OCI-LY1 (cell line): ENCODE data around the gene SLC6A8.

ENCODE experiments used
- EZH2 ChIP-seq: fragments of 200-600 bp; sonication (generic), shearing (Covaris generic); IDR thresholded peaks from 2 replicates; pipeline ENCODE4 v1.8.0; 2017; ENCODE audit warnings: borderline replicate concordance, mixed run types, mild to moderate bottlenecking, antibody characterized with exemption, low read length, moderate library complexity, mixed read lengths
- TF ChIP-seq, protein P1 (sequence below): fragments of 200-600 bp; sonication (generic), shearing (Covaris generic); IDR thresholded peaks from 2 replicates; pipeline ENCODE4 v1.5.1; 2017; ENCODE audit warnings: mild to moderate bottlenecking, antibody characterized with exemption, low read length, moderate library complexity, mixed read lengths

DNA sequence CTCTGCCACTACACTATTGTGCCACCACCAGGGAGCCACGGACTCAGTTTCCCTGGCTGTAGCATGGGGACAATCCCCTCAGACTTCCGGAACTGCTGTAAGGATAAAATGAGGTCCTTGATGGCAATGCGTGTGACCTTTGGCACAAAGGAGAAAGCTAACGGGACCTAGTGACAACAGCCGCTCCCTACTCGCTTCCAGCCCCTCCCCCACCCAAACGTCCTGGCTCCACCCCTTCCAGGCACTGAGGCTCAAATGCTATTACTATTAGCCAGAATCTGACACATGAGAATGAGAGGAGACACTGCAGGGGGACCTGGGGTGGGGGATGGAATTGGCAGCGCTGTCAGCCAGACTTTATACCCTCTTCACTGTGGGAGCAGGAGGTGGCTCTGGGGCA lies 46.1 kb upstream of the SLC6A8 start:
- TF ChIP-seq, protein P1, sequence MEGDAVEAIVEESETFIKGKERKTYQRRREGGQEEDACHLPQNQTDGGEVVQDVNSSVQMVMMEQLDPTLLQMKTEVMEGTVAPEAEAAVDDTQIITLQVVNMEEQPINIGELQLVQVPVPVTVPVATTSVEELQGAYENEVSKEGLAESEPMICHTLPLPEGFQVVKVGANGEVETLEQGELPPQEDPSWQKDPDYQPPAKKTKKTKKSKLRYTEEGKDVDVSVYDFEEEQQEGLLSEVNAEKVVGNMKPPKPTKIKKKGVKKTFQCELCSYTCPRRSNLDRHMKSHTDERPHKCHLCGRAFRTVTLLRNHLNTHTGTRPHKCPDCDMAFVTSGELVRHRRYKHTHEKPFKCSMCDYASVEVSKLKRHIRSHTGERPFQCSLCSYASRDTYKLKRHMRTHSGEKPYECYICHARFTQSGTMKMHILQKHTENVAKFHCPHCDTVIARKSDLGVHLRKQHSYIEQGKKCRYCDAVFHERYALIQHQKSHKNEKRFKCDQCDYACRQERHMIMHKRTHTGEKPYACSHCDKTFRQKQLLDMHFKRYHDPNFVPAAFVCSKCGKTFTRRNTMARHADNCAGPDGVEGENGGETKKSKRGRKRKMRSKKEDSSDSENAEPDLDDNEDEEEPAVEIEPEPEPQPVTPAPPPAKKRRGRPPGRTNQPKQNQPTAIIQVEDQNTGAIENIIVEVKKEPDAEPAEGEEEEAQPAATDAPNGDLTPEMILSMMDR, result no peak
- no peak for TF ChIP-seq EZH2
